Memory B cell (primary cell): Measurements from ENCODE around the gene ELOVL2.

Experiments
- ATAC-seq: fragments of 150-1000 bp; cut with Tn5 transposase; 2 replicates; pipeline ENCODE4 v1.10.0; 2021; ENCODE audit warnings: low read depth, mild to moderate bottlenecking, moderate library complexity
- DNase-seq, 2 donors: peaks; one replicate each; pipeline ENCODE4 v3.0.0; 2022; ENCODE audit warnings: low spot score in 2 of 2
- H3K27ac Mint-ChIP-seq: one replicate; pipeline ENCODE4 v1.8.0; 2022; ENCODE audit warnings: mild to moderate bottlenecking, moderate library complexity, mixed read lengths
- H3K27me3 Mint-ChIP-seq: one replicate; pipeline ENCODE4 v1.8.0; 2022; ENCODE audit warnings: mixed read lengths
- H3K36me3 Mint-ChIP-seq: one replicate; pipeline ENCODE4 v1.8.0; 2022; ENCODE audit warnings: mild to moderate bottlenecking, mixed read lengths
- H3K4me1 Mint-ChIP-seq: one replicate; pipeline ENCODE4 v1.8.0; 2022; ENCODE audit warnings: mixed read lengths
- H3K4me3 Mint-ChIP-seq: one replicate; pipeline ENCODE4 v1.8.0; 2022; ENCODE audit warnings: mild to moderate bottlenecking, moderate library complexity, mixed read lengths
- H3K9me3 Mint-ChIP-seq: one replicate; pipeline ENCODE4 v1.8.0; 2022; ENCODE audit warnings: mixed read lengths

Gene ELOVL2

GRCh38 chr6:11025130-11025529 lies 19.0 kb downstream of the ELOVL2 start:
- Mint-ChIP-seq H3K27ac (no peak overlapping the region), H3K27me3 (peaks cover 26% of the 10 kb centered on the region), H3K4me3 (no peak overlapping the region), H3K4me1 (peaks cover 9% of the 10 kb centered on the region), H3K36me3 (no peaks in the 10 kb centered on the region), H3K9me3 (no peaks in the 10 kb centered on the region)
- ATAC-seq (no peak), DNase-seq (no peak)

- Mint-ChIP-seq H3K4me3 (no peak overlapping the region), H3K27me3 (peaks cover 19% of the 10 kb centered on the region)
Observed at GRCh38 chr6:11023032-11023431, 21.1 kb downstream of the ELOVL2 start.

GRCh38 chr6:11021714-11022113 lies 22.4 kb downstream of the ELOVL2 start:
- Mint-ChIP-seq H3K9me3 (no peaks in the 10 kb centered on the region), H3K36me3 (no peaks in the 10 kb centered on the region), H3K4me3 (no peak overlapping the region), H3K27me3 (peaks cover 12% of the 10 kb centered on the region), H3K4me1 (peaks cover 9% of the 10 kb centered on the region), H3K27ac (no peak overlapping the region)
- ATAC-seq = no peak
- no peak for DNase-seq

More at GRCh38 chr6:11023032-11023431, 21.1 kb downstream of the ELOVL2 start:
- ATAC-seq = no peak
- no peak for DNase-seq
- H3K9me3 Mint-ChIP-seq = no peaks in the 10 kb centered on the region
- peaks cover 9% of the 10 kb centered on the region for H3K4me1 Mint-ChIP-seq
- H3K27ac Mint-ChIP-seq = no peak overlapping the region
- no peaks in the 10 kb centered on the region for H3K36me3 Mint-ChIP-seq

- Mint-ChIP-seq H3K36me3 (no peaks in the 10 kb centered on the region), H3K27me3 (peaks cover 12% of the 10 kb centered on the region), H3K4me1 (peaks cover 3% of the 10 kb centered on the region), H3K9me3 (no peaks in the 10 kb centered on the region), H3K27ac (no peak overlapping the region), H3K4me3 (no peak overlapping the region)
- no peak for DNase-seq
- no peak for ATAC-seq
Observed at GRCh38 chr6:11021003-11021402, 23.1 kb downstream of the ELOVL2 start.

GRCh38 chr6:11018225-11018624 lies 25.9 kb downstream of the ELOVL2 start:
- Mint-ChIP-seq H3K9me3 (no peaks in the 10 kb centered on the region), H3K4me1 (no peaks in the 10 kb centered on the region), H3K36me3 (no peaks in the 10 kb centered on the region), H3K27me3 (peaks cover 18% of the 10 kb centered on the region), H3K4me3 (no peak overlapping the region), H3K27ac (no peak overlapping the region)
- ATAC-seq = no peak
- no peak for DNase-seq

GRCh38 chr6:11017090-11017489 lies 27.0 kb downstream of the ELOVL2 start:
- no peaks in the 10 kb centered on the region for H3K4me1 Mint-ChIP-seq
- peaks cover 17% of the 10 kb centered on the region for H3K27me3 Mint-ChIP-seq

GRCh38 chr6:11016452-11016851 lies 27.7 kb downstream of the ELOVL2 start:
- no peak overlapping the region for H3K27ac Mint-ChIP-seq
- no peak for ATAC-seq
- H3K36me3 Mint-ChIP-seq = no peaks in the 10 kb centered on the region
- no peak for DNase-seq
- H3K4me3 Mint-ChIP-seq = no peak overlapping the region
- no peaks in the 10 kb centered on the region for H3K4me1 Mint-ChIP-seq
- no peaks in the 10 kb centered on the region for H3K9me3 Mint-ChIP-seq
- peaks cover 16% of the 10 kb centered on the region for H3K27me3 Mint-ChIP-seq

More at GRCh38 chr6:11017090-11017489, 27.0 kb downstream of the ELOVL2 start:
- H3K4me3 Mint-ChIP-seq = no peak overlapping the region
- H3K36me3 Mint-ChIP-seq = no peaks in the 10 kb centered on the region
- no peak overlapping the region for H3K27ac Mint-ChIP-seq
- no peak for DNase-seq
- no peak for ATAC-seq
- H3K9me3 Mint-ChIP-seq = no peaks in the 10 kb centered on the region

GRCh38 chr6:11015102-11015501 lies 29.0 kb downstream of the ELOVL2 start:
- no peak overlapping the region for H3K27ac Mint-ChIP-seq
- no peak for ATAC-seq
- no peaks in the 10 kb centered on the region for H3K9me3 Mint-ChIP-seq
- H3K27me3 Mint-ChIP-seq = peaks cover 14% of the 10 kb centered on the region
- no peaks in the 10 kb centered on the region for H3K4me1 Mint-ChIP-seq
- DNase-seq = no peak
- no peaks in the 10 kb centered on the region for H3K36me3 Mint-ChIP-seq
- H3K4me3 Mint-ChIP-seq = no peak overlapping the region

- H3K27me3 Mint-ChIP-seq = peaks cover 19% of the 10 kb centered on the region
- ATAC-seq (no peak), DNase-seq (no peak)
- no peak overlapping the region for H3K4me3 Mint-ChIP-seq
- no peaks in the 10 kb centered on the region for H3K36me3 Mint-ChIP-seq
- H3K4me1 Mint-ChIP-seq = no peaks in the 10 kb centered on the region
- H3K9me3 Mint-ChIP-seq = no peaks in the 10 kb centered on the region
- H3K27ac Mint-ChIP-seq = no peak overlapping the region
Observed at GRCh38 chr6:11013721-11014070, 30.4 kb downstream of the ELOVL2 start.

- no peak for ATAC-seq
- Mint-ChIP-seq H3K36me3 (no peaks in the 10 kb centered on the region), H3K27ac (no peak overlapping the region), H3K9me3 (no peaks in the 10 kb centered on the region), H3K4me1 (no peaks in the 10 kb centered on the region), H3K4me3 (no peak overlapping the region), H3K27me3 (peaks cover 20% of the 10 kb centered on the region)
- DNase-seq = no peak
Observed at GRCh38 chr6:11012976-11013720, 31.0 kb downstream of the ELOVL2 start.

GRCh38 chr6:11012295-11012754 lies 31.8 kb downstream of the ELOVL2 start:
- Mint-ChIP-seq H3K4me3 (no peak overlapping the region), H3K27ac (no peak overlapping the region), H3K4me1 (no peaks in the 10 kb centered on the region), H3K27me3 (peaks cover 21% of the 10 kb centered on the region), H3K9me3 (no peaks in the 10 kb centered on the region), H3K36me3 (no peaks in the 10 kb centered on the region)
- DNase-seq (no peak), ATAC-seq (no peak)

GRCh38 chr6:11011787-11012234 lies 32.3 kb downstream of the ELOVL2 start:
- ATAC-seq (no peak), DNase-seq (no peak)
- H3K4me3 Mint-ChIP-seq = no peak overlapping the region
- no peaks in the 10 kb centered on the region for H3K9me3 Mint-ChIP-seq
- H3K36me3 Mint-ChIP-seq = no peaks in the 10 kb centered on the region
- H3K27me3 Mint-ChIP-seq = peaks cover 21% of the 10 kb centered on the region
- H3K27ac Mint-ChIP-seq = no peak overlapping the region
- no peaks in the 10 kb centered on the region for H3K4me1 Mint-ChIP-seq

- H3K4me3 Mint-ChIP-seq = no peak overlapping the region
- no peak overlapping the region for H3K27ac Mint-ChIP-seq
- no peaks in the 10 kb centered on the region for H3K9me3 Mint-ChIP-seq
- H3K27me3 Mint-ChIP-seq = peaks cover 18% of the 10 kb centered on the region
- no peaks in the 10 kb centered on the region for H3K36me3 Mint-ChIP-seq
- no peaks in the 10 kb centered on the region for H3K4me1 Mint-ChIP-seq
- DNase-seq (no peak), ATAC-seq (no peak)
Observed at GRCh38 chr6:11009353-11009752, 34.8 kb downstream of the ELOVL2 start.

GRCh38 chr6:11008821-11009220 lies 35.3 kb downstream of the ELOVL2 start:
- no peaks in the 10 kb centered on the region for H3K36me3 Mint-ChIP-seq
- DNase-seq (no peak), ATAC-seq (no peak)
- no peaks in the 10 kb centered on the region for H3K4me1 Mint-ChIP-seq
- H3K27ac Mint-ChIP-seq = no peak overlapping the region
- H3K27me3 Mint-ChIP-seq = peaks cover 17% of the 10 kb centered on the region
- no peak overlapping the region for H3K4me3 Mint-ChIP-seq
- H3K9me3 Mint-ChIP-seq = no peaks in the 10 kb centered on the region
